ENCODE data around the gene CGREF1. TPM values are rescaled to one million over a fixed set of nuclear protein-coding genes. Genes with fewer than 3 reads are reported as not detected.

Gene CGREF1
- total RNA-seq, 4 donors from 2014 or later: 2.6 to 6.1 (median 3.9) TPM

GRCh38 chr2:27081984-27082772 is 36.8 kb downstream of the CGREF1 start:
- TF ChIP-seq CTCF (IDR thresholded peaks at IDR 0.05) (no peak), POLR2A (IDR thresholded peaks at IDR 0.05) (no peak)
- no peak for DNase-seq

GRCh38 chr2:27080603-27080936 is 38.4 kb downstream of the CGREF1 start:
- Histone ChIP-seq H3K4me1 (peaks cover 28 to 88% (median 32%) of the 10 kb centered on the region in 3 donors), H3K9me3 (no peaks in the 10 kb centered on the region), H3K27ac (peak overlapping the region in 3 of 4 donors; percentile 83 to 98 (median 86)), H3K4me3 (peak overlapping the region in 3 of 4 donors; percentile 27 to 63 (median 53)), H3K36me3 (no peaks in the 10 kb centered on the region), H3K27me3 (no peaks in the 10 kb centered on the region)
- DNase-seq: no peak
- intact Hi-C loops (cut with DNase I): no loop called here
- 68 to 80% methylated on average over 7 to 12 of the region's 14 CpGs for WGBS, 2 donors
- TF ChIP-seq CTCF (IDR thresholded peaks at IDR 0.05) (no peak), POLR2A (IDR thresholded peaks at IDR 0.05) (no peak)

More at GRCh38 chr2:27081984-27082772, 36.8 kb downstream of the CGREF1 start:
- H3K27me3 ChIP-seq: no peaks in the 10 kb centered on the region
- WGBS, 2 donors: 81 to 100% methylated on average over 1 to 4 of the region's 38 CpGs
- no peak overlapping the region for H3K4me3 ChIP-seq
- H3K36me3 ChIP-seq: no peaks in the 10 kb centered on the region
- intact Hi-C loops (cut with DNase I): no loop called here
- no peaks in the 10 kb centered on the region for H3K9me3 ChIP-seq
- peaks cover 32 to 86% (median 35%) of the 10 kb centered on the region in 3 donors for H3K4me1 ChIP-seq
- peak overlapping the region; percentile 43 to 98 (median 78) for H3K27ac ChIP-seq

GRCh38 chr2:27080140-27080469 is 38.8 kb downstream of the CGREF1 start:
- no peak for TF ChIP-seq CTCF (IDR thresholded peaks at IDR 0.05)
- no peak for TF ChIP-seq POLR2A (IDR thresholded peaks at IDR 0.05)
- DNase-seq: no peak
- Histone ChIP-seq H3K9me3 (no peaks in the 10 kb centered on the region), H3K4me1 (peaks cover 24 to 88% (median 32%) of the 10 kb centered on the region in 3 donors), H3K36me3 (no peaks in the 10 kb centered on the region), H3K27me3 (no peaks in the 10 kb centered on the region), H3K27ac (peak overlapping the region; percentile 71 to 98 (median 84)), H3K4me3 (peak overlapping the region in 3 of 4 donors; percentile 43 to 63 (median 53))
- intact Hi-C loops (cut with DNase I): no loop called here
- WGBS, 2 donors: 73 to 82% methylated on average over 6 of the region's 7 CpGs

- WGBS, 2 donors: 76 to 81% methylated on average over 4 to 7 of the region's 14 CpGs
- Histone ChIP-seq H3K27ac (peak overlapping the region; percentile 71 to 98 (median 84)), H3K36me3 (no peaks in the 10 kb centered on the region), H3K27me3 (no peaks in the 10 kb centered on the region), H3K9me3 (no peaks in the 10 kb centered on the region), H3K4me1 (peaks cover 21 to 90% (median 36%) of the 10 kb centered on the region in 3 donors), H3K4me3 (peak overlapping the region; percentile 28 to 63 (median 48))
- no peak for DNase-seq
- intact Hi-C loops (cut with DNase I): no loop called here
- TF ChIP-seq POLR2A (IDR thresholded peaks at IDR 0.05) (no peak), CTCF (IDR thresholded peaks at IDR 0.05) (no peak)
Measured at GRCh38 chr2:27079233-27080139, 39.4 kb downstream of the CGREF1 start.

Data from esophagus squamous epithelium (tissue), 5 donors.